GM03348 (cell line): Measurements from ENCODE around the gene KIR3DL3.
"Not testable (repeated sequence)": the region's sequence is repeated elsewhere in the genome, so short reads cannot be mapped to it uniquely, and the experiment has no call there.

Experiments used
- DNase-seq: peaks from one replicate; pipeline ENCODE4 v3.0.0; 2012; ENCODE audit warnings: low spot score

Gene KIR3DL3

DNA sequence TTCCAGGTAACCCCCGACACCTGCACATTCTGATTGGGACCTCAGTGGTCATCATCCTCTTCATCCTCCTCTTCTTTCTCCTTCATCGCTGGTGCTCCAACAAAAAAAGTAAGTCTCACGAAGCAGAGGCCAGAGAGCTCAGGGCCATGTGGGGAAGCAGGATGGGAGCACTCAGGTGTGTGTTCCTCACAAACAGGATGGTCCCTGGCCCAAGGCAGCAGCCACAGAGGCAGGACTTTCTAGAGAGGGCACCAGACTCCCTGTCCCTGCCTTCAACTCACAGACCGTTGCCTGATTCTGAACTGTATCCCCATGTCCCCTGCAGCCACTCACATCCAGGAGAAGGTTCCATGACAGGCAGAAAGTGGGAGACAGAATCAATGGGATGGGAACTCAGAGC is 58.7 kb downstream of the KIR3DL3 start:
- DNase-seq = not testable (repeated sequence)
